ENCODE measurements around the gene DOCK3.

- TF ChIP-seq, protein P1, sequence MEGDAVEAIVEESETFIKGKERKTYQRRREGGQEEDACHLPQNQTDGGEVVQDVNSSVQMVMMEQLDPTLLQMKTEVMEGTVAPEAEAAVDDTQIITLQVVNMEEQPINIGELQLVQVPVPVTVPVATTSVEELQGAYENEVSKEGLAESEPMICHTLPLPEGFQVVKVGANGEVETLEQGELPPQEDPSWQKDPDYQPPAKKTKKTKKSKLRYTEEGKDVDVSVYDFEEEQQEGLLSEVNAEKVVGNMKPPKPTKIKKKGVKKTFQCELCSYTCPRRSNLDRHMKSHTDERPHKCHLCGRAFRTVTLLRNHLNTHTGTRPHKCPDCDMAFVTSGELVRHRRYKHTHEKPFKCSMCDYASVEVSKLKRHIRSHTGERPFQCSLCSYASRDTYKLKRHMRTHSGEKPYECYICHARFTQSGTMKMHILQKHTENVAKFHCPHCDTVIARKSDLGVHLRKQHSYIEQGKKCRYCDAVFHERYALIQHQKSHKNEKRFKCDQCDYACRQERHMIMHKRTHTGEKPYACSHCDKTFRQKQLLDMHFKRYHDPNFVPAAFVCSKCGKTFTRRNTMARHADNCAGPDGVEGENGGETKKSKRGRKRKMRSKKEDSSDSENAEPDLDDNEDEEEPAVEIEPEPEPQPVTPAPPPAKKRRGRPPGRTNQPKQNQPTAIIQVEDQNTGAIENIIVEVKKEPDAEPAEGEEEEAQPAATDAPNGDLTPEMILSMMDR (IDR thresholded peaks at IDR 0.05; ENCODE audit: low read length): no peak
- TF ChIP-seq EZH2 (optimal IDR thresholded peaks at IDR 0.05; ENCODE audit: low read depth, low read length): no peak
Observed at GRCh38 chr3:51282931-51283330, 608.2 kb downstream of the DOCK3 start.
